GM21390 (cell line): ENCODE data around the gene PIWIL1.

Source experiments
- ATAC-seq: cut with Tn5 transposase; IDR thresholded peaks from one replicate; pipeline ENCODE4 v1.9.1; 2021; ENCODE audit not compliant: unreplicated experiment

The PIWIL1 gene

GRCh38 chr12:130335517-130336392, 1.9 kb upstream of the PIWIL1 start:
- no peak for ATAC-seq

- no peak for ATAC-seq
Observed at GRCh38 chr12:130336723-130337487, 782 bp upstream of the PIWIL1 start.

DNA sequence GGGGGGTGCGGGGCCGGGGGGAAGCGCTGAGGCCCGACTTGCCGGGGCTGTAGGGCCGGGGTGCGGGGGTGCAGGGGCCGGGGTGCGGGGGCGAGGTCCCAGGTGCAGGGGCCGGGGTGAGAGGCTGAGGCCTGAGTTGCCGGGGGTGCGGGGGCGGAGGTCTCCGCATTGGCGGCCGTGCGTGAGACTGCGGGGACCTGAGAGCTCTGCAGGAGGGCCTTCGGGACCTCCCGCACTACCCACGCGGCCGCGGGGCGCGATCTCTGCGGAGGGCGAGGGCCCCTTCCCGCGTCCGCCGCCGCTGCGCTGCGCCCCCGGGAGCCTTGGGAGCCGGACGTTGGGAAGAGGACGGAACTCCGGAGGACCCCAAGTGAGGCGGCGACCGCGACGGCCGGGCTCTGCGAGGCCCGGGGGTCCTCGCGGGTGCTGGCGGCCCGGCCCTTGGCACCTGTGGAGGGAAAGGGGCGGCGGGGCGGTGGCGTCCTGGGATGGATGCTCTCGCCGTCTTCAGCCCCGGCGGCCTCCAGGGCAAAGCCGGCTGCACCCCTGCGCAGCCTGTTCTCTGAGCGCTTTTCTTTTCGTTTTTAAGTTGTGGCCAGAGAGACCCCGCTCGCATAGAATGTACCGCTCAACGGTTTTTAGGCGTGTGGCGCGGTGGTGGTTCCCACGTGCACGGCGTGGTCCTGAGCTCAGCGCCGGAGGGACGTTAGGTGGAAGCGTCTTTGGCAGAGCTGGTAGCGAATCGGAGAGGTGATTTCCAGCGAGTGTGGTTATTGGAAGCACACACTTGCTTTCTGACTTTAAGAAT, 1.3 kb downstream of the PIWIL1 start:
- no peak for ATAC-seq

DNA sequence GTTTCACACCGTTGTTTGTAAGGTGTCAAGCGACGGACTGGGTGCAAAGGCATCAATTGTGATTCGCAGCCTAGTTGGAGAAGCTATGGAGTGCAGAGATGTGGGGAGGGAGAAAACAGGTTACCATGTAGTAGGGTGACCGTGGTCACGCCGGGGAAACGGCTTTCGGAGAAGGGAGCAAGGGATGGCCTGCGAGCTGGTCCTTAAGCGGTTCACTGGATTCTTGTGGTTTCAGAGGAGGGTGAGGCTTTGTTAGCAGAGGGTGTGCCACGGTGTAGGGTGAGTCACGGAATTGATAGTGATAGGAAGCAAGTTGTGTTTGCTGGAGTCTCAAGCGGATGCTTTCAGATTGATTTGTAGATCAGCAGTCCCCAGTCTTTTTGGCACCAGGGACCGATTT, 2.3 kb downstream of the PIWIL1 start:
- ATAC-seq = no peak

DNA sequence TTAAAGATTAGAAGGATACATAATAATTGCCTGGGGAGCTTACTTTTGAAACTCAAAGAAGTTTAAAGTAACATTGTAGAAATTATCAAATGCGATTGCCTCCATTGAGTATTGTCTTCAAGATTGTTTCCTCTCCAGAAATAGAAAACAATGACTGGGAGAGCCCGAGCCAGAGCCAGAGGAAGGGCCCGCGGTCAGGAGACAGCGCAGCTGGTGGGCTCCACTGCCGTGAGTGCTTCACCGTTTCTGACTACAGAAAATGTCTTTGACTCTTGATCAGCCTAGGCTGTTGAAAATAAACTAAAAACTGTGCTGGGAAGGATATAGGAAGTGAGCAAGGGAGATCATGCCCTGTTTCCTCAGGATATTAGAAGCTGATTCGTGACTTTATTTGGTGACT, 4.8 kb downstream of the PIWIL1 start:
- ATAC-seq = no peak

- no peak for ATAC-seq
Observed at GRCh38 chr12:130342842-130343241, 5.2 kb downstream of the PIWIL1 start.

DNA sequence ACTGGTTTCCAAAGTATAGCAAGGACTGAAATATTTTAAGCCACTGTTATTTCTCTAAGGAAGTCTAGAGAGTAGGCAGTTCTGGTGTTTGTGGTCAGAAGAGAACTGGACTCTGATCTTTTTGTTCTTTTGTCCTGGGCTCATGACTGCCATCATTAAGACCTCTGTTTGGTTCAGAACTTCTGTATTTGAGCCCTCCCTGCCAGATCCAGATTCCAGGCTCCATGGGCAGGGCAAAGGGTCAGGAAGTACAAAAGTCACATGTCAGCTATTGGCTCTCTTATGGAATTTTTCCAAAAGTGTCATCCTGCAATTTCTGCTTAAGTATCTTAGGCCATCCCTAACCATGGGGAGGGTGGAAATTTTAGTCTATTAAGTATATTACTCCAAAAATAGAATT, 6.8 kb downstream of the PIWIL1 start:
- no peak for ATAC-seq

DNA sequence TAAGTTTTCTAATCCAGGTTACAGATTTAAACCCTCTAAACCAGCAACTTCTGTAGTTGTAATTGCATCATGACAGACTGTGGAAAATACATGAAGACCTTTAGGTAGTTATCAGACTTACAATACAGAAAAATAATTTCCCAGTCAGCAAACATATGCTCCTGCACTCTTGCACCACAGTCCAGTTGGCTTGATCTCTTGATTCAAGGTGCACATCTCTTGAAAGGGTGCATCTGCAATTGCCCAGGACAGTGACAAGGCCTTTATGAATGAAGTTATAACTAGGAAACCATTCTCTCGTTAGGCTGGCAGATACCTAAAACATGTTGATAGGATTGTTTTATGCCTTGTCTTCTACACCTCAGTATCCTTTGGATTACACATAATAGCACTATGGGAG, 7.6 kb downstream of the PIWIL1 start:
- no peak for ATAC-seq

DNA sequence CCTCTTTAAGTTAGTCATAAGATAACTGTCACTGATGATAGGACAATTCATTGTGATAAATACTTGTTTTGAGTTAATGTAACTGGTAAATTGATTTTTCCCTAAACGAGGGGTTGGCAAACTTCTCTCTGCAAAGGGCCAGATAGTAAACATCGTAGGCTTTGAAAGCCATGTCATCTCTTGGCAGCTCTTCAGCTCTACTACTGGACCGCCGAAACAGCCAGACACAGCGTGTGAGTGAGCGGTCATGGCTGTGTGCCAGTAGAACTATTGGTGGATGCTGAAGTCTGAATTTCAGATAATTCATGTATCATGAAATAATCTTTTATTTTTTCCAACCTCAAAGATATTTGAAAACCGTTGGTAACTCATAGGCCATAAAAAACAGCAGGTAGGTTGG, 9.9 kb downstream of the PIWIL1 start:
- ATAC-seq = no peak

DNA sequence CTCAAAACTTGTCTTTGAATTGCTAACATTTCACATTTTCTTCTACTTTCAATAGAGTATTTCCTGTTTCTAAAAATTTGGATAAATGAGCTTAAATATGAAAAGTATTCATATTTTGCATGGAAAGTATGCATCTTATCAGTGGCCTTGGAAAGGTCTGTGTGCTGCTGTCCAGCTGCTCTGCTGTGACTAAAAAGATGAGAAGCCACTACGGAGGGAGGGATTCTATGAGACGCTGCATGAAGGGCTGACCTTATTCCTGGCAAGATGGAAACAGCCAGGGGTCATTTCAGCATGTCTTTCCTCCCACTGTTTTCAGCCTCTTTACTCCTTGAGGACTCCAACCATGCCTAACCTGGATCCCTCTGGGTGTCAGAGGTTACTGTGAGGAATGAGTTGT, 13.0 kb downstream of the PIWIL1 start:
- ATAC-seq = no peak

- no peak for ATAC-seq
Observed at GRCh38 chr12:130351326-130351725, 13.6 kb downstream of the PIWIL1 start.

DNA sequence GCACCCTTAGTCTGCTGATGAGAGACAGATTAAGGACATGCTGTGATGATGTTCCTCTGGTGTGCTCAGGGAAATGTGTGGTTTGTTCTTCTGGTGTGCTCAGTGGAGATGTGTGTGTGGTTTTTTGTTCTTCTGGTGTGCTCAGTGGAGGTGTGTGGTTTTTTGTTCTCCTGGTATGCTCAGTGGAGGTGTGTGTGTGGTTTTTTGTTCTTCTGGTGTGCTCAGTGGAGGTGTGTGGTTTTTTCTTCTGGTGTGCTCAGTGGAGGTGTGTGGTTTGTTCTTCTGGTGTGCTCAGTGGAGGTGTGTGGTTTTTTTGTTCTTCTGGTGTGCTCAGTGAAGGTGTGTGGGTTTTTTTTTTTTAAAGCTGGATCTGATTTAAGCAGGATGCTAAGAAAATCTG, 15.4 kb downstream of the PIWIL1 start:
- no peak for ATAC-seq

DNA sequence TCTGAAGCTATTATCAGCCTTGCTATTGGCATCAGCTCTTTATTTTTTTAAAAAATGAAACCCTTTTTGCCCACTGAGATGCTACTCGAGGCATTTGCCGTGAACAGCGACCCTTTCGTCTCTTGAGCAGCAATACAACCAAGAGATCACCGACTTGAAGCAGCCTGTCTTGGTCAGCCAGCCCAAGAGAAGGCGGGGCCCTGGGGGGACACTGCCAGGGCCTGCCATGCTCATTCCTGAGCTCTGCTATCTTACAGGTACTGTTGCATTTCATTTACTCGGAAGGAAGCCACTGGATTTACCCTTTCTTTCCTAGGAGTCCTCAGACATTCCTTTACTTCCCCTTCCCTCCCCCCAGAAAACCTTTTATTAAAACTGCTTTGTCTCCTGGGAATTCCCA, 16.7 kb downstream of the PIWIL1 start:
- no peak for ATAC-seq

- no peak for ATAC-seq
Observed at GRCh38 chr12:130356222-130356621, 18.5 kb downstream of the PIWIL1 start.

- ATAC-seq = no peak
Observed at GRCh38 chr12:130357241-130357640, 19.6 kb downstream of the PIWIL1 start.

DNA sequence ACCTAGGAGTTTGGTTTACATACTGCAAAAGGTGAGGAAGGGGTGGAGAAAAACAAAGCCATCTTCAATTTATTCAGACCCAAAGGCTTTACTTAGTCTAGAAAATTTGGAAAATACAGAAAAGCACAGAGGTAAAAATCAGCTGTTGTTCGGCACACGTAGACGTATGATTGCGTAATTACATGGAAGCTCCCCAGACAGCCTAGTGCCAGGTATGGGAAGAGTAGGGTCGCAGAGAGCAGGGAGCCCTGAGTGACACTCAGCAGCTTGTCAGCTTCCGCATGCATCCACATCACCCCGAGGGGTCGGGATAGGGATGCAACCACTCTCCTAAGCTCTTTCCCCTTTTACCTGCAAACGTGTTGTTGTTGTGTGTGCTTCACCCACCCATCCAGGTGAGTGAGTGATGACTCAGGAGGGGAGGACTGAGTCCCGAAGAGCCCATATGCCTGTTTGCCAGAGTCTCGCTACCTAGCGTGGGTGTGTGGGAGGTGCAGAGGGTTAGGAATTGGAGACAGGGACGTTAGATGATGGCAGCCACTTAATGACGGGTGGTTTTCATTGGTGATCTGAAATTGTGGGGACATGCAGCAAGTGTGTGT, 20.1 kb downstream of the PIWIL1 start:
- ATAC-seq = no peak

GRCh38 chr12:130362060-130362459, 24.4 kb downstream of the PIWIL1 start:
- ATAC-seq = no peak

- no peak for ATAC-seq
Observed at GRCh38 chr12:130364578-130364977, 26.9 kb downstream of the PIWIL1 start.

DNA sequence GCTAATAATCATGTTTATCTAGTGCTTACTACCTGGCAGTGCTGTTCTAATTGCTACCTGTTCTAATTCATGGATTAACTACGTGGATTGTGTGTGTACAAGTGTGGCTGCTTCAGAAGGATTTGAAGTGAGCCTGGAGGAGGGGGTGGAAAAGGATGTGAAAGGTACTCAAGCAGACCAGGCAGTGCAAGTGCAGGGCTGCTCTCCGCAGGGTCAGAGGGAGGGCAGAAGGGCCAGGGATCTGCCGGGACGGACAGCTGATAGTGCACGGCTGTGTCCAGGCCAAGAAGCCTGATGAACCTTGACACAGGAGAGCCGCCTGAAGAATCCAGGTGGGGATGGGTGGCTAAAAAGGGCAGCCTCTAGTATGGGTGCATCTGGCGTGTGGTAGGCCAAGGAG, 28.5 kb downstream of the PIWIL1 start:
- ATAC-seq = no peak

GRCh38 chr12:130367003-130367402, 29.3 kb downstream of the PIWIL1 start:
- no peak for ATAC-seq

DNA sequence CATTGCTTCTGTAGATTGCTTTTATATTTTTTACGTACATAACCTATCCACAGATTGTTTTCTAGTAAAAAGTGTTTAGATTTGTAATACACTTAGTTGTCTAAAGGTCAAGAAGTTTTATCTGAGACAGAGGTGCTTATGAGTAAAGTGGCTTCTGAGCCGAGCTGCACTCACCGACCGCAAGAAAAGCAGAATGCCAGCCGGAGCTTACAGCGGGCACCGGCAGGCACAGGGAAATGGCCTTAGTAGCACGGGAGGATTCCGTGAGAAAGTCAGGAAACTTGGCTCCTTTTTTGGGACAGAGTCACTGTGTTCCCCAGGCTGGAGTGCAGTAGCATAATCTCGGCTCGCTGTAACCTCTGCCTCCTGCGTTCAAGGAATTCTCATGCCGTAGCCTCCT, 29.8 kb downstream of the PIWIL1 start:
- ATAC-seq = no peak
